Caco-2 (cell line): ENCODE measurements around the gene CD9. TPM values are rescaled to one million over a fixed set of nuclear protein-coding genes. Genes with fewer than 3 reads are reported as not detected.

ENCODE experiments used
- BruUV-seq: library from RNA; stranded (reverse); fragments of 400-500 nt; replicated peaks from 2 replicates; lab custom pipeline; 2021; lab: Mats Ljungman, UMichigan
- CTCF ChIA-PET: fragments of 300-600 bp; sonication (Branson Sonifier 250); formaldehyde crosslinking; loops from one replicate; lab custom pipeline; 2022; ENCODE audit warnings: antibody characterized with exemption; lab: Charles Lee
- POLR2A ChIA-PET: fragments of 300-600 bp; sonication (Branson Sonifier 250); formaldehyde crosslinking; loops from one replicate; lab custom pipeline; 2022; ENCODE audit warnings: antibody characterized with exemption; lab: Charles Lee
- DNase-seq, 2 experiments: peaks; one replicate each; pipeline versions ENCODE4 v3.0.0 to v3.0.0-alpha.2; 2020 to 2022
- H3K27me3 ChIP-seq: replicated peaks from 2 replicates; pipeline ENCODE4 v1.6.0; 2011; ENCODE audit warnings: low read length; ENCODE audit not compliant: control insufficient read depth, insufficient read depth
- H3K36me3 ChIP-seq: 2 replicates; pipeline ENCODE4 v1.5.1; 2011; ENCODE audit warnings: low read length; ENCODE audit not compliant: control insufficient read depth, insufficient read depth
- H3K4me1 ChIP-seq: fragments of 250-450 bp; sonication (Bioruptor Pico); 2 replicates; pipeline ENCODE4 v1.5.1; 2020; ENCODE audit warnings: mild to moderate bottlenecking
- H3K4me3 ChIP-seq: 2 replicates; pipeline ENCODE4 v1.5.1; 2011; ENCODE audit warnings: low read depth, mild to moderate bottlenecking, control low read depth, low read length
- H3K9me3 ChIP-seq: fragments of 250-450 bp; sonication (Bioruptor Pico); 2 replicates; pipeline ENCODE4 v1.5.1; 2020; ENCODE audit warnings: mild to moderate bottlenecking, moderate library complexity
- H3K27ac Mint-ChIP-seq: one replicate; pipeline ENCODE4 v1.8.0; 2022; ENCODE audit warnings: mixed read lengths; ENCODE audit not compliant: unreplicated experiment
- H3K27me3 Mint-ChIP-seq: one replicate; pipeline ENCODE4 v1.8.0; 2022; ENCODE audit warnings: mixed read lengths; ENCODE audit not compliant: insufficient read depth, unreplicated experiment
- H3K36me3 Mint-ChIP-seq: one replicate; pipeline ENCODE4 v1.8.0; 2022; ENCODE audit warnings: mild to moderate bottlenecking, mixed read lengths; ENCODE audit not compliant: insufficient read depth, unreplicated experiment
- H3K4me1 Mint-ChIP-seq: one replicate; pipeline ENCODE4 v1.8.0; 2022; ENCODE audit warnings: low read depth, mixed read lengths; ENCODE audit not compliant: unreplicated experiment
- H3K4me3 Mint-ChIP-seq: one replicate; pipeline ENCODE4 v1.8.0; 2022; ENCODE audit warnings: mild to moderate bottlenecking, moderate library complexity, mixed read lengths; ENCODE audit not compliant: unreplicated experiment
- H3K9me3 Mint-ChIP-seq: one replicate; pipeline ENCODE4 v1.8.0; 2022; ENCODE audit warnings: mixed read lengths; ENCODE audit not compliant: unreplicated experiment
- intact Hi-C: fragments of 100-400 bp; cut with micrococcal nuclease; formaldehyde crosslinking; loops from one replicate; pipeline ENCODE4 v1.10.0; 2022; ENCODE audit not compliant: unreplicated experiment
- total RNA-seq: library from RNA; stranded (reverse); gene quantifications from 2 replicates; pipeline ENCODE4 v1.2.3, GENCODE V29; 2022
- TF ChIP-seq, protein P1 (sequence below), 2 experiments: fragments of 200-600 bp in 1 of 2; IDR thresholded peaks; 1 replicate in 1 of 2; 2 replicates in 1 of 2; pipeline versions ENCODE4 v1.5.1 to v1.8.0; 2011 to 2022; ENCODE audit warnings: antibody characterized with exemption in 1 of 2, control low read depth in 1 of 2, inconsistent platforms in 1 of 2, low read depth in 1 of 2, low read length in 1 of 2, mild to moderate bottlenecking in 1 of 2, moderate library complexity in 1 of 2; ENCODE audit not compliant: insufficient read depth in 1 of 2, severe bottlenecking in 1 of 2, unreplicated experiment in 1 of 2

Gene CD9
- total RNA-seq, 1 experiment from 2014 or later = 170 TPM

DNA sequence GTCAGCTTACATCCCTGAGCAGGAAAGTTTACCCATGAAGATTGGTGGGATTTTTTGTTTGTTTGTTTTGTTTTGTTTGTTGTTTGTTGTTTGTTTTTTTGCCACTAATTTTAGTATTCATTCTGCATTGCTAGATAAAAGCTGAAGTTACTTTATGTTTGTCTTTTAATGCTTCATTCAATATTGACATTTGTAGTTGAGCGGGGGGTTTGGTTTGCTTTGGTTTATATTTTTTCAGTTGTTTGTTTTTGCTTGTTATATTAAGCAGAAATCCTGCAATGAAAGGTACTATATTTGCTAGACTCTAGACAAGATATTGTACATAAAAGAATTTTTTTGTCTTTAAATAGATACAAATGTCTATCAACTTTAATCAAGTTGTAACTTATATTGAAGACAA is 37.6 kb downstream of the CD9 start:
- TF ChIP-seq, protein P1, sequence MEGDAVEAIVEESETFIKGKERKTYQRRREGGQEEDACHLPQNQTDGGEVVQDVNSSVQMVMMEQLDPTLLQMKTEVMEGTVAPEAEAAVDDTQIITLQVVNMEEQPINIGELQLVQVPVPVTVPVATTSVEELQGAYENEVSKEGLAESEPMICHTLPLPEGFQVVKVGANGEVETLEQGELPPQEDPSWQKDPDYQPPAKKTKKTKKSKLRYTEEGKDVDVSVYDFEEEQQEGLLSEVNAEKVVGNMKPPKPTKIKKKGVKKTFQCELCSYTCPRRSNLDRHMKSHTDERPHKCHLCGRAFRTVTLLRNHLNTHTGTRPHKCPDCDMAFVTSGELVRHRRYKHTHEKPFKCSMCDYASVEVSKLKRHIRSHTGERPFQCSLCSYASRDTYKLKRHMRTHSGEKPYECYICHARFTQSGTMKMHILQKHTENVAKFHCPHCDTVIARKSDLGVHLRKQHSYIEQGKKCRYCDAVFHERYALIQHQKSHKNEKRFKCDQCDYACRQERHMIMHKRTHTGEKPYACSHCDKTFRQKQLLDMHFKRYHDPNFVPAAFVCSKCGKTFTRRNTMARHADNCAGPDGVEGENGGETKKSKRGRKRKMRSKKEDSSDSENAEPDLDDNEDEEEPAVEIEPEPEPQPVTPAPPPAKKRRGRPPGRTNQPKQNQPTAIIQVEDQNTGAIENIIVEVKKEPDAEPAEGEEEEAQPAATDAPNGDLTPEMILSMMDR (IDR thresholded peaks at IDR 0.05; ENCODE audit: insufficient read depth in 1 of 2, low read depth in 1 of 2, low read length in 1 of 2, severe bottlenecking in 1 of 2, unreplicated experiment in 1 of 2) = no peak
- H3K4me3 Mint-ChIP-seq = no peak overlapping the region
- H3K36me3 Mint-ChIP-seq = peaks cover 58% of the 10 kb centered on the region
- no peaks in the 10 kb centered on the region for H3K27me3 ChIP-seq
- peaks cover 8% of the 10 kb centered on the region for H3K36me3 ChIP-seq
- POLR2A ChIA-PET = no interaction called here
- H3K9me3 Mint-ChIP-seq = no peaks in the 10 kb centered on the region
- H3K4me1 Mint-ChIP-seq = peaks cover 38% of the 10 kb centered on the region
- H3K9me3 ChIP-seq = no peaks in the 10 kb centered on the region
- H3K27me3 Mint-ChIP-seq = no peaks in the 10 kb centered on the region
- no TSS peak for BruUV-seq
- peaks cover 25% of the 10 kb centered on the region for H3K4me1 ChIP-seq
- intact Hi-C loops = no loop called here
- H3K4me3 ChIP-seq = no peak overlapping the region
- peak overlapping the region; percentile 4 for H3K27ac Mint-ChIP-seq
- CTCF ChIA-PET = interaction anchor here (0.6 kb wide), 1 partner anchor 8 kb away, joined by 4 read pairs; no protein-coding TSS in a partner anchor
- no peak for DNase-seq

DNA sequence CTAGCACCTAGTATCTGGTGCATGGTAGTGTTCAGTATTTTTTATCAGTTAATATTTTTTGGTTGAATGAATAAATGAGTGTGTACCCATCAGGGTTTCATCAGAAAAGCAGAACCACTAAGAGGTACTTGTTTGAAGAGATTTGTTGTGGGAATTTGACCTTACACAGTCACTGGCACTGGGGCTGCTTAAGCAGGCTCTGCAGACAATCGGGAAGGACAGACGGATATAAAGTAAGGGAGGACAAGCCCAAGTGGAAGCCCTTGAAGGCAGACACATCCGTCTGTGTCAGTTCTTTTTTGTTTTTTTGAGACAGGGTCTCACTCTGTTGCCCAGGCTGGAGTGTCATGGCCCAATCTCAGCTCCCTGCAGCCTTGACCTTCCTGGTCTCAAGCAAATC is 38.7 kb downstream of the CD9 start:
- TF ChIP-seq, protein P1 (IDR thresholded peaks at IDR 0.05; ENCODE audit: insufficient read depth in 1 of 2, low read depth in 1 of 2, low read length in 1 of 2, severe bottlenecking in 1 of 2, unreplicated experiment in 1 of 2) = no peak
- Mint-ChIP-seq H3K9me3 (no peaks in the 10 kb centered on the region), H3K36me3 (peaks cover 50% of the 10 kb centered on the region), H3K4me1 (peaks cover 30% of the 10 kb centered on the region), H3K4me3 (no peak overlapping the region), H3K27me3 (no peaks in the 10 kb centered on the region), H3K27ac (no peak overlapping the region)
- ChIA-PET CTCF (no interaction called here), POLR2A (no interaction called here)
- Histone ChIP-seq H3K9me3 (no peaks in the 10 kb centered on the region), H3K4me3 (no peak overlapping the region), H3K4me1 (peaks cover 19% of the 10 kb centered on the region), H3K36me3 (peaks cover 8% of the 10 kb centered on the region), H3K27me3 (no peaks in the 10 kb centered on the region)
- no TSS peak for BruUV-seq
- no peak for DNase-seq
- intact Hi-C loops = no loop called here

GRCh38 chr12:6241495-6241894 is 41.3 kb downstream of the CD9 start:
- CTCF ChIA-PET = interaction anchor here (0.9 kb wide), 1 partner anchor 46 kb away, joined by 4 read pairs; no protein-coding TSS in a partner anchor
- H3K27ac Mint-ChIP-seq = no peak overlapping the region
- intact Hi-C loops = no loop called here

More at GRCh38 chr12:6241495-6241894, 41.3 kb downstream of the CD9 start:
- H3K27me3 Mint-ChIP-seq = no peaks in the 10 kb centered on the region
- no peaks in the 10 kb centered on the region for H3K4me1 ChIP-seq
- H3K9me3 ChIP-seq = peaks cover 12% of the 10 kb centered on the region
- no peak overlapping the region for H3K4me3 Mint-ChIP-seq
- H3K36me3 Mint-ChIP-seq = peaks cover 27% of the 10 kb centered on the region
- no peak overlapping the region for H3K4me3 ChIP-seq
- H3K27me3 ChIP-seq = no peaks in the 10 kb centered on the region
- no TSS peak for BruUV-seq
- peaks cover 8% of the 10 kb centered on the region for H3K4me1 Mint-ChIP-seq
- TF ChIP-seq, protein P1 (IDR thresholded peaks at IDR 0.05; ENCODE audit: insufficient read depth in 1 of 2, low read depth in 1 of 2, low read length in 1 of 2, severe bottlenecking in 1 of 2, unreplicated experiment in 1 of 2) = no peak
- peaks cover 3% of the 10 kb centered on the region; the same call in 1 of the 2 replicates for H3K36me3 ChIP-seq
- POLR2A ChIA-PET = interaction anchor here (0.5 kb wide), 1 partner anchor 16 kb away, joined by 3 read pairs; no protein-coding TSS in a partner anchor
- peaks cover 16% of the 10 kb centered on the region for H3K9me3 Mint-ChIP-seq
- no peak for DNase-seq
